H1 (cell line): ENCODE data around the gene HAND1. TPM values are rescaled to one million over a fixed set of nuclear protein-coding genes. Genes with fewer than 3 reads are reported as not detected.

Experiments used
- CTCF ChIA-PET: fragments of 300-600 bp; sonication (Branson Sonifier 250); formaldehyde crosslinking; loops from one replicate; lab custom pipeline; 2021; ENCODE audit not compliant: partially characterized antibody; lab: Charles Lee
- POLR2A ChIA-PET: fragments of 300-600 bp; sonication (Branson Sonifier 250); formaldehyde crosslinking; loops from one replicate; lab custom pipeline; 2021; ENCODE audit warnings: inconsistent platforms; ENCODE audit not compliant: partially characterized antibody; lab: Charles Lee
- DNase-seq, 2 experiments: peaks; one replicate each; pipeline versions ENCODE4 v3.0.0 to v3.0.0-alpha.2; 2010 to 2022; ENCODE audit warnings: low spot score in 2 of 2, low read depth in 1 of 2, mixed read lengths in 1 of 2
- FAIRE-seq: peaks from 2 replicates; lab custom pipeline; 2011; peaks lifted over from hg19 to GRCh38; lab: Jason Lieb, UNC
- H2AFZ ChIP-seq: 2 replicates; pipeline ENCODE4 v1.8.1; 2012; ENCODE audit warnings: low read length, inconsistent platforms
- H2AK5ac ChIP-seq: 2 replicates; pipeline ENCODE4 v1.6.1; 2013; ENCODE audit warnings: low read depth, low read length
- H2BK120ac ChIP-seq: replicated peaks from 2 replicates; pipeline ENCODE3; 2013; ENCODE audit warnings: low read depth, low read length, inconsistent platforms
- H2BK12ac ChIP-seq: 2 replicates; pipeline ENCODE4 v1.6.1; 2013; ENCODE audit warnings: low read depth, low read length
- H2BK15ac ChIP-seq: 2 replicates; pipeline ENCODE4 v1.6.1; 2013; ENCODE audit warnings: low read length
- H2BK20ac ChIP-seq: 2 replicates; pipeline ENCODE4 v1.6.1; 2013; ENCODE audit warnings: low read length
- H2BK5ac ChIP-seq: 2 replicates; pipeline ENCODE4 v1.6.1; 2013; ENCODE audit warnings: low read depth, low read length
- H3K14ac ChIP-seq: 2 replicates; pipeline ENCODE4 v1.6.1; 2013; ENCODE audit warnings: inconsistent platforms; ENCODE audit not compliant: insufficient read length
- H3K18ac ChIP-seq: 2 replicates; pipeline ENCODE4 v1.6.1; 2013; ENCODE audit warnings: low read length; ENCODE audit errors: extremely low read depth
- H3K23ac ChIP-seq: 2 replicates; pipeline ENCODE4 v1.6.1; 2013; ENCODE audit warnings: inconsistent platforms; ENCODE audit not compliant: insufficient read length
- H3K23me2 ChIP-seq: 2 replicates; pipeline ENCODE4 v1.6.1; 2013; ENCODE audit warnings: low read depth, low read length
- H3K27ac ChIP-seq: 2 replicates; pipeline ENCODE4 v1.6.1; 2011; ENCODE audit warnings: low read depth, low read length, inconsistent platforms
- H3K27me3 ChIP-seq, 4 experiments: replicated peaks in 1 of 4; 1 replicate in 1 of 4; 2 replicates in 3 of 4; pipeline versions ENCODE4 v1.6.1 to v1.8.1; 2011 to 2013; ENCODE audit warnings: low read length in 3 of 4, mild to moderate bottlenecking in 3 of 4, inconsistent platforms in 2 of 4, mixed read lengths in 2 of 4, moderate library complexity in 1 of 4; ENCODE audit not compliant: control insufficient read depth in 3 of 4, insufficient read depth in 3 of 4; ENCODE audit errors: extremely low read depth in 1 of 4
- H3K36me3 ChIP-seq, 4 experiments: 2 replicates each; pipeline versions ENCODE4 v1.6.1 to v1.8.1; 2011 to 2013; ENCODE audit warnings: mild to moderate bottlenecking in 4 of 4, low read length in 3 of 4, moderate library complexity in 2 of 4, control low read depth in 1 of 4, inconsistent platforms in 1 of 4; ENCODE audit not compliant: insufficient read depth in 4 of 4, control insufficient read depth in 2 of 4
- H3K4ac ChIP-seq: replicated peaks from 2 replicates; pipeline ENCODE3; 2013; ENCODE audit warnings: low read length, low read depth, mixed read lengths, inconsistent platforms; ENCODE audit not compliant: insufficient read length
- H3K4me1 ChIP-seq, 4 experiments: replicated peaks in 1 of 4; 1 replicate in 1 of 4; 2 replicates in 3 of 4; pipeline versions ENCODE4 v1.6.1 to v1.8.1; 2011 to 2013; ENCODE audit warnings: low read length in 3 of 4, inconsistent platforms in 2 of 4, mixed read lengths in 1 of 4; ENCODE audit not compliant: insufficient read depth in 4 of 4, control insufficient read depth in 3 of 4
- H3K4me2 ChIP-seq, 2 experiments: 2 replicates each; pipeline versions ENCODE4 v1.6.1 to v1.8.1; 2011 to 2013; ENCODE audit warnings: low read depth in 2 of 2, low read length in 2 of 2, control low read depth in 1 of 2, inconsistent platforms in 1 of 2, mild to moderate bottlenecking in 1 of 2; ENCODE audit not compliant: insufficient read depth in 1 of 2
- H3K4me3 ChIP-seq, 4 experiments: fragments of 200-600, 300-600 bp in 1 of 4; sonication (generic), shearing (Covaris generic), sonication (Bioruptor Twin) in 1 of 4; 2 replicates each; pipeline versions ENCODE4 v1.5.1 to v1.8.1; 2011 to 2016; ENCODE audit warnings: low read length in 4 of 4, low read depth in 3 of 4, control low read depth in 2 of 4, inconsistent platforms in 2 of 4, mild to moderate bottlenecking in 2 of 4, mixed read lengths in 1 of 4, moderate library complexity in 1 of 4; ENCODE audit not compliant: insufficient read depth in 2 of 4; ENCODE audit errors: extremely low read depth in 1 of 4
- H3K56ac ChIP-seq: replicated peaks from 2 replicates; pipeline ENCODE3; 2013; ENCODE audit warnings: low read depth, mild to moderate bottlenecking, mixed read lengths, low read length, inconsistent platforms; ENCODE audit not compliant: insufficient read length
- H3K79me1 ChIP-seq: 2 replicates; pipeline ENCODE4 v1.6.1; 2013; ENCODE audit warnings: low read depth, low read length, control low read depth
- H3K79me2 ChIP-seq, 2 experiments: 2 replicates each; pipeline versions ENCODE4 v1.6.1 to v1.8.1; 2012 to 2013; ENCODE audit warnings: low read length in 2 of 2, mild to moderate bottlenecking in 2 of 2, inconsistent platforms in 1 of 2; ENCODE audit not compliant: insufficient read depth in 2 of 2, control insufficient read depth in 1 of 2
- H3K9ac ChIP-seq, 4 experiments: replicated peaks in 1 of 4; 1 replicate in 1 of 4; 2 replicates in 3 of 4; pipeline versions ENCODE4 v1.6.1 to v1.8.1; 2011 to 2013; ENCODE audit warnings: low read depth in 3 of 4, low read length in 3 of 4, control low read depth in 2 of 4, mild to moderate bottlenecking in 2 of 4, moderate library complexity in 2 of 4, inconsistent platforms in 1 of 4; ENCODE audit errors: extremely low read depth in 1 of 4
- H3K9me3 ChIP-seq, 2 experiments: 2 replicates each; pipeline versions ENCODE4 v1.6.1 to v1.8.1; 2012 to 2013; ENCODE audit warnings: mild to moderate bottlenecking in 2 of 2, moderate library complexity in 2 of 2, control low read depth in 1 of 2, inconsistent platforms in 1 of 2, low read depth in 1 of 2, low read length in 1 of 2, mixed read lengths in 1 of 2; ENCODE audit not compliant: insufficient read depth in 2 of 2
- H4K20me1 ChIP-seq, 2 experiments: replicated peaks in 1 of 2; 2 replicates each; pipeline versions ENCODE3 to v1.8.1; 2011 to 2013; ENCODE audit warnings: inconsistent platforms in 2 of 2, low read length in 2 of 2, mild to moderate bottlenecking in 1 of 2; ENCODE audit not compliant: insufficient read depth in 2 of 2, control insufficient read depth in 1 of 2
- H4K5ac ChIP-seq: 2 replicates; pipeline ENCODE4 v1.6.1; 2013; ENCODE audit warnings: low read length, low read depth, mixed read lengths, inconsistent platforms; ENCODE audit not compliant: insufficient read length
- H4K8ac ChIP-seq: 2 replicates; pipeline ENCODE4 v1.8.0; 2013; ENCODE audit warnings: mild to moderate bottlenecking, moderate library complexity, low read length, inconsistent platforms; ENCODE audit not compliant: insufficient read depth; ENCODE audit errors: extremely low read depth
- H4K91ac ChIP-seq: replicated peaks from 2 replicates; pipeline ENCODE3; 2013; ENCODE audit warnings: low read length, mixed read lengths, inconsistent platforms; ENCODE audit not compliant: insufficient read length
- RAD21 ChIP-seq, 2 experiments: IDR thresholded peaks in 1 of 2; conservative IDR thresholded peaks in 1 of 2; 2 replicates each; pipeline ENCODE4 v1.6.1; 2011; ENCODE audit warnings: low read depth in 2 of 2, low read length in 2 of 2, improper control_type of control experiment in 1 of 2, inconsistent platforms in 1 of 2, mild to moderate bottlenecking in 1 of 2, moderate library complexity in 1 of 2
- TCF12 ChIP-seq: IDR thresholded peaks from 2 replicates; pipeline ENCODE4 v1.6.1; 2011; ENCODE audit warnings: low read depth, mild to moderate bottlenecking, low read length
- WGBS, 2 experiments: shearing (Covaris generic) in 1 of 2; methylation state at CpG; one replicate each; pipeline versions ENCODE4 v1.1.6 to v1.1.7; 2013 to 2015; ENCODE audit warnings: low lambda C conversion rate in 2 of 2, mixed read lengths in 2 of 2, inconsistent platforms in 1 of 2, low coverage in 1 of 2, missing lambda C conversion rate in 1 of 2; ENCODE audit not compliant: insufficient replicate concordance in 2 of 2, insufficient coverage in 1 of 2, insufficient read length in 1 of 2; ENCODE audit errors: extremely low coverage in 1 of 2, missing lambda C conversion rate in 1 of 2; 5-methylcytosine and 5-hydroxymethylcytosine counted together
- polyA plus RNA-seq, 7 experiments: library from polyadenylated mRNA; depleted of rRNA in 3 of 7; stranded (reverse) in 5 of 7; unstranded in 2 of 7; fragments of >200 nt in 5 of 7; fragments of 200-250 nt in 2 of 7; gene quantifications; 1 replicate in 5 of 7; 2 replicates in 1 of 7; 4 replicates in 1 of 7; pipeline versions ENCODE4 v1.2.1 to v1.2.3, GENCODE V29; 2011 to 2013; ENCODE audit warnings: missing spikeins in 2 of 7, mixed read lengths in 2 of 7
- total RNA-seq: library from RNA; stranded (reverse); fragmentation: NEBNext Ultra II Directional; extraction: Animal tissue kit (Norgen Biotek cat#: 25700); gene quantifications from 2 replicates; pipeline ENCODE4 v1.2.1, GENCODE V29; 2021

Gene HAND1
- total and polyA plus RNA-seq, 2 of the 8 experiments (the other 6 are each of a cell fraction or from before 2014, with no cell fraction given) = 0.06 TPM; not detected in 1

GRCh38 chr5:154503698-154504039, 25.6 kb upstream of the HAND1 start:
- Histone ChIP-seq H3K23ac (no peak overlapping the region), H2BK15ac (no peak overlapping the region), H3K36me3 (no peaks in the 10 kb centered on the region), H2BK12ac (no peak overlapping the region), H2BK5ac (no peak overlapping the region), H3K4me3 (no peak overlapping the region), H3K9ac (no peak overlapping the region), H2BK120ac (no peak overlapping the region), H3K79me2 (no peaks in the 10 kb centered on the region), H3K9me3 (no peaks in the 10 kb centered on the region), H3K4me1 (peaks cover 0 to 4% (median 1%) of the 10 kb centered on the region in 4 experiments; a peak in 1 of 7 replicates), H3K23me2 (no peaks in the 10 kb centered on the region), H4K8ac (no peak overlapping the region)
- CTCF ChIA-PET = interaction anchor here (0.6 to 7.9 kb wide), 10 partner anchors 12 to 820 kb away, joined by 3 to 87 read pairs (median 3); no protein-coding TSS in a partner anchor
- DNase-seq = no peak
- TF ChIP-seq TCF12 = no peak
- TF ChIP-seq RAD21 (IDR thresholded peaks at IDR 0.05 in 1 of 2, conservative IDR thresholded peaks at IDR 0.05 in 1 of 2; ENCODE audit: low read depth in 2 of 2, low read length in 2 of 2) = no peak
- TF ChIP-seq, all 59 proteins: peak for 0
- POLR2A ChIA-PET = interaction anchor here (0.6 kb wide), 1 partner anchor 24 kb away, joined by 3 read pairs; no protein-coding TSS in a partner anchor
- Histone ChIP-seq H3K79me1 (no peaks in the 10 kb centered on the region), H3K18ac (no peak overlapping the region), H4K91ac (no peak overlapping the region), H3K4ac (no peak overlapping the region), H3K56ac (no peak overlapping the region), H3K14ac (no peak overlapping the region), H3K27ac (no peak overlapping the region), H3K27me3 (no peaks in the 10 kb centered on the region), H2AK5ac (no peak overlapping the region), H2AFZ (no peak overlapping the region), H3K4me2 (no peak overlapping the region), H2BK20ac (no peak overlapping the region), H4K20me1 (no peaks in the 10 kb centered on the region), H4K5ac (no peak overlapping the region)
- no peak for FAIRE-seq
- 87% methylated on average over 2 of the region's 2 CpGs; no CpG with 5 or more reads in 1 of the 2 experiments for WGBS, 2 experiments
